T-cell (primary cell): ENCODE data around the gene PCCB. TPM values are rescaled to one million over a fixed set of nuclear protein-coding genes. Genes with fewer than 3 reads are reported as not detected.

Experiments
- ATAC-seq, 4 experiments: fragments of 200-7000 bp in 3 of 4; fragments of 150-1000 bp in 1 of 4; cut with Tn5 transposase; replicated peaks in 1 of 4; 1 replicate in 3 of 4; 2 replicates in 1 of 4; pipeline ENCODE4 v1.10.0; 2021; ENCODE audit warnings: moderate library complexity in 3 of 4, mild to moderate bottlenecking in 2 of 4, moderate number of reproducible peaks in 1 of 4
- CTCF ChIA-PET, 2 donors: fragments of 300-600 bp; sonication (Branson Sonifier 250); formaldehyde crosslinking; loops; one replicate each; lab custom pipeline; 2022; ENCODE audit warnings: antibody characterized with exemption in 2 of 2; lab: Charles Lee
- POLR2A ChIA-PET, 2 donors: fragments of 300-600 bp; sonication (Branson Sonifier 250); formaldehyde crosslinking; loops; one replicate each; lab custom pipeline; 2022; ENCODE audit warnings: antibody characterized with exemption in 2 of 2; lab: Charles Lee
- DNase-seq, 35 experiments: peaks; one replicate each; pipeline versions ENCODE4 v3.0.0 to v3.0.0-alpha.2; 2013 to 2023
- H3K27ac ChIP-seq: one replicate; pipeline ENCODE4 v1.5.1; 2013; ENCODE audit warnings: low read length
- H3K27me3 ChIP-seq, 2 experiments: replicated peaks in 1 of 2; 1 replicate in 1 of 2; 2 replicates in 1 of 2; pipeline versions ENCODE4 v1.6.1 to v1.7.0; 2013; ENCODE audit warnings: low read length in 1 of 2, mixed read lengths in 1 of 2; ENCODE audit not compliant: control insufficient read depth in 2 of 2, insufficient read depth in 2 of 2; ENCODE audit errors: extremely low read depth in 1 of 2
- H3K36me3 ChIP-seq, 2 donors: 1 replicate in 1 of 2; 2 replicates in 1 of 2; pipeline versions ENCODE4 v1.6.1 to v1.7.0; 2013; ENCODE audit warnings: low read length in 1 of 2; ENCODE audit not compliant: control insufficient read depth in 2 of 2, insufficient read depth in 1 of 2; ENCODE audit errors: extremely low read depth in 1 of 2
- H3K4me1 ChIP-seq, 2 experiments: 1 replicate in 1 of 2; 2 replicates in 1 of 2; pipeline versions ENCODE4 v1.6.1 to v1.7.0; 2013; ENCODE audit warnings: low read length in 2 of 2, mixed read lengths in 1 of 2; ENCODE audit not compliant: insufficient read depth in 2 of 2, control insufficient read depth in 1 of 2; ENCODE audit errors: extremely low read depth in 1 of 2
- H3K4me3 ChIP-seq, 2 donors: 1 replicate in 1 of 2; 2 replicates in 1 of 2; pipeline versions ENCODE4 v1.5.1 to v1.7.0; 2013; ENCODE audit warnings: mild to moderate bottlenecking in 2 of 2, low read length in 1 of 2, moderate library complexity in 1 of 2; ENCODE audit not compliant: control insufficient read depth in 1 of 2; ENCODE audit errors: extremely low read depth in 1 of 2
- H3K9me3 ChIP-seq: 2 replicates; pipeline ENCODE4 v1.7.0; 2013
- H3K27ac Mint-ChIP-seq, 2 donors: one replicate each; pipeline ENCODE4 v1.8.0; 2020 to 2021; ENCODE audit warnings: mild to moderate bottlenecking in 2 of 2, mixed read lengths in 2 of 2
- H3K27me3 Mint-ChIP-seq, 2 donors: one replicate each; pipeline ENCODE4 v1.8.0; 2021 to 2022; ENCODE audit warnings: mixed read lengths in 2 of 2
- H3K36me3 Mint-ChIP-seq: one replicate; pipeline ENCODE4 v1.8.0; 2021; ENCODE audit warnings: mixed read lengths
- H3K4me1 Mint-ChIP-seq, 3 donors: one replicate each; pipeline ENCODE4 v1.8.0; 2020 to 2022; ENCODE audit warnings: mixed read lengths in 3 of 3, mild to moderate bottlenecking in 1 of 3
- H3K4me3 Mint-ChIP-seq, 3 donors: one replicate each; pipeline ENCODE4 v1.8.0; 2020 to 2022; ENCODE audit warnings: mild to moderate bottlenecking in 3 of 3, mixed read lengths in 3 of 3, moderate library complexity in 3 of 3
- H3K9me3 Mint-ChIP-seq, 3 donors: one replicate each; pipeline ENCODE4 v1.8.0; 2020 to 2022; ENCODE audit warnings: mixed read lengths in 3 of 3
- WGBS: methylation state at CpG from one replicate; pipeline ENCODE4 v1.1.5; 2013; ENCODE audit warnings: missing lambda C conversion rate; ENCODE audit not compliant: insufficient coverage; 5-methylcytosine and 5-hydroxymethylcytosine counted together
- total RNA-seq, 35 experiments: library from RNA in 6 of 35; stranded (reverse) in 6 of 35; fragments of 120-200 nt in 1 of 35; gene quantifications; one replicate each; pipeline versions ENCODE4 v1.2.1 to v1.2.4 and lab custom pipeline; 2013 to 2026

The PCCB gene
- total RNA-seq, 5 donors from 2014 or later (not counting 1 experiment from before 2014, with no cell fraction given), result 13.8 to 19.3 (median 16.1) TPM

- Mint-ChIP-seq H3K27ac (no peak overlapping the region), H3K4me1 (no peaks in the 10 kb centered on the region), H3K4me3 (no peak overlapping the region), H3K27me3 (no peaks in the 10 kb centered on the region), H3K9me3 (peaks cover 0 to 3% (median 2%) of the 10 kb centered on the region in 3 donors), H3K36me3 (peaks cover 34% of the 10 kb centered on the region)
- DNase-seq (no peak), ATAC-seq (no peak)
- Histone ChIP-seq H3K27ac (no peak overlapping the region), H3K36me3 (peaks cover 2 to 3% of the 10 kb centered on the region in 2 donors), H3K4me3 (no peak overlapping the region), H3K4me1 (no peaks in the 10 kb centered on the region), H3K9me3 (no peaks in the 10 kb centered on the region), H3K27me3 (no peaks in the 10 kb centered on the region)
- ChIA-PET CTCF (interaction anchor here in 1 of 2 donors (0.7 kb wide), 1 partner anchor 18 kb away, joined by 3 read pairs; no protein-coding TSS in a partner anchor), POLR2A (no interaction called here)
- 100% methylated on average over 2 of the region's 2 CpGs for WGBS
These were observed 61.1 kb downstream of the PCCB start for GRCh38 chr3:136311261-136311660.

GRCh38 chr3:136311968-136312367 lies 61.8 kb downstream of the PCCB start:
- Mint-ChIP-seq H3K27ac (no peak overlapping the region), H3K36me3 (peaks cover 35% of the 10 kb centered on the region), H3K9me3 (peaks cover 0 to under 1% (median 0%) of the 10 kb centered on the region in 3 donors), H3K4me3 (no peak overlapping the region), H3K27me3 (no peaks in the 10 kb centered on the region), H3K4me1 (no peaks in the 10 kb centered on the region)
- Histone ChIP-seq H3K4me3 (no peak overlapping the region), H3K4me1 (no peaks in the 10 kb centered on the region), H3K27me3 (no peaks in the 10 kb centered on the region), H3K27ac (no peak overlapping the region), H3K36me3 (peaks cover 3 to 8% of the 10 kb centered on the region in 2 donors), H3K9me3 (no peaks in the 10 kb centered on the region)
- CTCF ChIA-PET, result interaction anchor here in 1 of 2 donors (0.7 kb wide), 1 partner anchor 19 kb away, joined by 3 read pairs; no protein-coding TSS in a partner anchor
- POLR2A ChIA-PET, result no interaction called here
- no CpG with 5 or more reads among the region's 5 CpGs for WGBS
- DNase-seq (no peak), ATAC-seq (no peak)

- H3K4me3 Mint-ChIP-seq, result no peak overlapping the region
- DNase-seq (no peak), ATAC-seq (no peak)
- CTCF ChIA-PET, result no interaction called here
- peaks cover 77% of the 10 kb centered on the region for H3K36me3 Mint-ChIP-seq
- no peak overlapping the region for H3K27ac Mint-ChIP-seq
- no peaks in the 10 kb centered on the region for H3K27me3 ChIP-seq
- H3K4me1 ChIP-seq, result no peaks in the 10 kb centered on the region
- WGBS, result 100% methylated on average over 2 of the region's 5 CpGs
- H3K36me3 ChIP-seq, result peaks cover 9 to 38% of the 10 kb centered on the region in 2 donors
- peaks cover 9 to 31% (median 17%) of the 10 kb centered on the region in 3 donors for H3K9me3 Mint-ChIP-seq
- no peaks in the 10 kb centered on the region for H3K4me1 Mint-ChIP-seq
- POLR2A ChIA-PET, result no interaction called here
- H3K9me3 ChIP-seq, result peaks cover 7% of the 10 kb centered on the region
- H3K4me3 ChIP-seq, result no peak overlapping the region
- no peaks in the 10 kb centered on the region for H3K27me3 Mint-ChIP-seq
- H3K27ac ChIP-seq, result no peak overlapping the region
These were observed 76.2 kb downstream of the PCCB start for GRCh38 chr3:136326316-136326715.

GRCh38 chr3:136327671-136328070 lies 77.5 kb downstream of the PCCB start:
- H3K9me3 Mint-ChIP-seq, result peaks cover 6 to 17% (median 9%) of the 10 kb centered on the region in 3 donors
- H3K27ac Mint-ChIP-seq, result no peak overlapping the region
- ChIA-PET POLR2A (no interaction called here), CTCF (no interaction called here)
- Histone ChIP-seq H3K4me3 (no peak overlapping the region), H3K36me3 (peaks cover 9 to 38% of the 10 kb centered on the region in 2 donors), H3K27ac (no peak overlapping the region), H3K27me3 (no peaks in the 10 kb centered on the region), H3K9me3 (peaks cover 2% of the 10 kb centered on the region), H3K4me1 (no peaks in the 10 kb centered on the region)
- ATAC-seq (no peak), DNase-seq (no peak)
- peaks cover 73% of the 10 kb centered on the region for H3K36me3 Mint-ChIP-seq
- H3K4me1 Mint-ChIP-seq, result peaks cover 0 to 3% (median 0%) of the 10 kb centered on the region in 3 donors
- WGBS, result 91% methylated on average over 1 of the region's 5 CpGs
- no peaks in the 10 kb centered on the region for H3K27me3 Mint-ChIP-seq
- no peak overlapping the region for H3K4me3 Mint-ChIP-seq

GRCh38 chr3:136329593-136329992 lies 79.5 kb downstream of the PCCB start:
- Histone ChIP-seq H3K36me3 (peaks cover 13 to 45% of the 10 kb centered on the region in 2 donors), H3K4me1 (no peaks in the 10 kb centered on the region), H3K9me3 (no peaks in the 10 kb centered on the region), H3K27me3 (no peaks in the 10 kb centered on the region), H3K27ac (no peak overlapping the region), H3K4me3 (no peak overlapping the region)
- Mint-ChIP-seq H3K4me1 (peaks cover 0 to 3% (median 0%) of the 10 kb centered on the region in 3 donors), H3K27me3 (no peaks in the 10 kb centered on the region), H3K9me3 (peaks cover 0 to under 1% (median 0%) of the 10 kb centered on the region in 3 donors), H3K27ac (no peak overlapping the region), H3K36me3 (peaks cover 71% of the 10 kb centered on the region), H3K4me3 (no peak overlapping the region)
- DNase-seq (no peak), ATAC-seq (no peak)
- ChIA-PET CTCF (no interaction called here), POLR2A (no interaction called here)
- WGBS, result 100% methylated on average over 3 of the region's 5 CpGs

GRCh38 chr3:136330900-136331299 lies 80.8 kb downstream of the PCCB start:
- peaks cover 11 to 49% of the 10 kb centered on the region in 2 donors for H3K36me3 ChIP-seq
- CTCF ChIA-PET, result interaction anchor here in 1 of 2 donors (0.6 kb wide), 2 partner anchors 355 to 416 kb away, joined by 3 read pairs; no protein-coding TSS in a partner anchor

More at GRCh38 chr3:136330900-136331299, 80.8 kb downstream of the PCCB start:
- Mint-ChIP-seq H3K27ac (no peak overlapping the region), H3K27me3 (no peaks in the 10 kb centered on the region), H3K9me3 (no peaks in the 10 kb centered on the region), H3K4me3 (no peak overlapping the region), H3K4me1 (peaks cover 0 to 3% (median 0%) of the 10 kb centered on the region in 3 donors), H3K36me3 (peaks cover 70% of the 10 kb centered on the region)
- ATAC-seq (no peak), DNase-seq (no peak)
- H3K27me3 ChIP-seq, result no peaks in the 10 kb centered on the region
- H3K27ac ChIP-seq, result no peak overlapping the region
- no peaks in the 10 kb centered on the region for H3K4me1 ChIP-seq
- POLR2A ChIA-PET, result no interaction called here
- H3K9me3 ChIP-seq, result no peaks in the 10 kb centered on the region
- no CpG with 5 or more reads among the region's 5 CpGs for WGBS
- H3K4me3 ChIP-seq, result no peak overlapping the region
